NCI-H2196 treated with DMSO at 0.1 percent for 48 hours (cell line): ENCODE data around the gene CCDC30.
"Not testable (repeated sequence)": the region's sequence is repeated elsewhere in the genome, so short reads cannot be mapped to it uniquely, and the experiment has no call there.

ENCODE experiments used
- DNase-seq: peaks from one replicate; lab custom pipeline; 2025; ENCODE audit not compliant: unreplicated experiment; lab: John Stamatoyannopoulos, UW

Gene CCDC30

DNA sequence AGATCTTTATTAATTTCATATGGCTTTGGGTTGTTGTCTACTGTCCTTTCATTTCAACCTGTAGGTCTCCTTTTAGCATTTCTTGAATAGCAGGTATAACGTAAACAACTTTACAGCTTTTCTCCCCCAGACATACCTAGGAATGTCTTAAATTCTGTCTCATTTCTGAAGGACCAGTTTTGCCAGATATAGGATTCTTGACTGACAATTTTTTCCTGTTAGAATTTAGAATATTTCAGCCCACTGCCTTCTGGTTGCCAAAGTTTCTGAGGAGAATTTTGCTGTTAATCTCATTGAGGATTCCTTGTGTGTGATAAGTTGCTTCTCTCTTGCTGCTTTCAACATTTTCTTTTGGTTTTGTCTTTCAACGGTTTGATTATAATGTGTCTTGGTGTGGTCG lies 60.1 kb downstream of the CCDC30 start:
- DNase-seq = no peak

DNA sequence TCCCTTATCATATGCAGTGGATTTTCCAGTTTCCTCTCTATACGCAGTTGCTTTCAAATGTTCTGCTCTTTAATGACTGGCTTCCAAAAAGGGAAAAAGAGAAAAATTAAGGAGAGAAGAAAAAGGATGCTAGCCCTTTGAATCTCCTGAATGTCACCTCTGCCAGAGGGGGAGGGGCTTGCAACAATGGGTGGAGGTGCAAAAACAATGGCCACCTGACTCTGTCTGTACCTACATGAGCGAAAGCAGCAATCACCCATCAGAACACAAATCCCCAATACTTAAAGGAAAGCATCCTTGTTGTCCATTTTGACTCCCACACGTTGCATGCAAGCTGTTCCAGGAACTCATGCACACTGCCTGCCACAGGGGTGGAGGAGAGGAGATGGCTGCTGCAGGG lies 61.2 kb downstream of the CCDC30 start:
- DNase-seq = no peak

DNA sequence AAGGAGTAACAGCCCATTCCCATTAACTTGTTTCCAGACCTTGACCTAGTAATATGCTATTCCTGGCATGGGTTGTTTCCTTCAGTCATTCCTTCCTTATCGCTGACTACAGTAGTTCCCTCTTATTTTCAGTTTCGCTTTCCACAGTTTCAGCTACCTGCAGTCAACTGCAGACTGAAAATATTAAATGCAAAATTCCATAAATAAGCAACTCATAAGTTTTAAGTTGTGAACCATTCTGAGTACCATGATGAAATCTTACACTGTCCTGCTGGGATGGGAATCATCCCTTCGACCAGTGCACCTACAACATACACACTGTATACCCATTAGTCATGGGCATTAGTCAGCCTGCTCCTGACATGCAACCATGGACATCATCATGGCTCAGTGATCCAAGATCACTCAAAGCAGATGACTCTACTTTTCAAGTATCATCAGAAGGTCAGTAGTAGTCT lies 66.7 kb downstream of the CCDC30 start:
- no peak for DNase-seq

DNA sequence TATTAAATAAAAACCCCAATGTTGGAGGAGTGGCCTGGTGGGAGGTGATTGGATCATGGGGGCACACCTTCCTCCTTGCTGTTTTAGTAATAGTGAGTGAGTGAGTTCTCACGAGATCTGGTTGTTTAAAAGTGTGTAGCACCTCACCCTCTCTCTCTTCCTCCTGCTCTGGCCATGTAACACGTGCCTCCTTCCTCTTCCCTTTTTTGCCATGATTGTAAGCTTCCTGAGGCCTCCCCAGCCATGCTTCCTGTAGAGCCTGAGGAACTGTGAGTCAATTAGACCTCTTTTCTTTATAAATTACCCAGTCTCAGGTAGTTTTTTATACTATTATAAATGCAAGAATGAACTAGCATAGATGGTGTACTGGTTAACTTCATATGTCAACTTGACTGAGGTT lies 68.0 kb downstream of the CCDC30 start:
- DNase-seq = no peak

DNA sequence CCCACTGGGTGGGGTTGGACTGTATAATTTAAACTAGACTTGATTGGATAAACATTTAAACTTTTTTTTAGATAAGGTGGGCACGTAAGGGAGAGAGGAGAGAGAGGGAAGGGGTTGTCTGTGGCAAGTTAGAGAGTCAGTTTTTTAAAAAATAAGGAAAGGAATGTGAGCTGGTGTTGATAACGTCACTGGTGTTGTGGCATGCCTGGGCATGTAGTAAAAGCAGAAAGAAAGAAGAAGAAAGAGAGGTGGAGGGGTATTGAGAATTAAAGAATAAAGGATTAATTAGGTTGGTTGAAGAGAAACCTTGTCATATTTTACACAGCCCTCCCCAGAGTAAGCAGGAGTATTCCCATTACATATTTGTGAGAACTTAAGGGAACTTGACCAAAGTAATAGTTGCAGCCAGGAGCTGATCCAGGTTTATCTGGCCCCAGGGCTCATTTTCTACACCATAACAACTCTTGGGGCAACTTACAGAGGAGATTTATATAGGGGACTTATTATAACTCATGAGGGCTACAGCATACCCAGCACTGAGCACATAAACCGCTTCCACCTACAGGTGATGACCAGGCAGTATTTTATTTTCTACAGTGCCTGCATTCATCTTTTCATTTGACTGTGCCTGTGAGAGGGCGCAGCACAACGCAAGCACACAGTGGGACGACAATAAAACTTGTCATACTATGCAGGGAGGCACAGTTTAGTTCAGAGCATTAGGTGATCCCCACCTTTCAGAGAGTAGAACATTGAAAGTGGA lies 70.2 kb downstream of the CCDC30 start:
- no peak for DNase-seq

DNA sequence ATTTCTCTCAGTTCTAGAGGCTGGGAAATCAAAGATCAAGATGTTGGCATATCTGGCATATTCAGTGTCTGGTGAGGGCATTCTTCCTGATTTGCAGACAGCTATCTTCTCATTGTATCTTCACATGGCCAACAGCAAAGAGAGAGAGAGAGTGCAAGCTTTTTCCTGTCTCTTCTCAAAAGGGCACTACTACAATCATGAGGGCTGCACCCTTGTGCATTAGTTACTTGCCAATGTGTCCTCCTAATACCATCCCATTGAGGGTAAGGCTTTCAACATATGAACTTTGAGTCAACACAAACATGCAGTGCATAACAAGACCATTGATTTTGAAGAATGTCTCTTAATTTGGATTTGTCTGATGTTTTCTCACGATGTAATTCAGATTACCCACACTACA lies 78.0 kb downstream of the CCDC30 start:
- DNase-seq = no peak

DNA sequence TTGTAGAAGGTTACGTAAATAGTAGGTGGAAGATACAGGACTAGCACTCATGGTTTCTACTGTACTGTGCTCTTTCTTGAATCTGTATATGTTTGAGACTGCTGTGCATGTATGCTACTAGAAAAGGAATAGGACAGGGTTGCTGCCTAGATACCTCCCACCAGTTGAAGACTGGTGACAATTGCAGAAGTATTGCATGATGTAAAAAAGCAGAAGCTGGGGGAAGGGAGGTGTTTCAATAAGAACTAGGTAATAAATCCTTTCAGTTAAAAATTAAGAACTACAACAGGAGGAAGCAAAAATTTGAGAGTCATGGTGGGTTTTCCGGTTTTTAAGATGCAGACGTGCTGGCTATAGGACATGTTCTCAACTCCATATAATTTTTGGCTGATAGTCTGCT lies 88.1 kb downstream of the CCDC30 start:
- no peak for DNase-seq

DNA sequence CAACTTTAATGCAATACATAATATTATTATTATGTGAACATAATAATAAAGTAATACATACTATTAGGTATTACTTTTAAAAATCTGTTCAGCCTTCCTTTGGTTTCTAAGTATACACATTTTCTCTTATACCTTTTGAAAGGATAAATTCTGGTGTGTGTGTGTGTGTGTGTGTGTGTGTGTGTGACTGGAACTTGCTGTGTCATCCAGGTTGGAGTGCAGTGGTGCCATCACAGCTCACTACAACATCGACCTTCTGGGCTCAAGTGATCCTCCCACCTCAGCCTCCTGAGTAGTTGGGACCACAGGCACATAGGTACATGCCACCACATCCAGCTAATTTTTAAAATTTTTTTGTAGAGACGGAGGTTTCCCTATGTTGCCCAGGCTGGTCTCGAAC lies 88.5 kb downstream of the CCDC30 start:
- no peak for DNase-seq

DNA sequence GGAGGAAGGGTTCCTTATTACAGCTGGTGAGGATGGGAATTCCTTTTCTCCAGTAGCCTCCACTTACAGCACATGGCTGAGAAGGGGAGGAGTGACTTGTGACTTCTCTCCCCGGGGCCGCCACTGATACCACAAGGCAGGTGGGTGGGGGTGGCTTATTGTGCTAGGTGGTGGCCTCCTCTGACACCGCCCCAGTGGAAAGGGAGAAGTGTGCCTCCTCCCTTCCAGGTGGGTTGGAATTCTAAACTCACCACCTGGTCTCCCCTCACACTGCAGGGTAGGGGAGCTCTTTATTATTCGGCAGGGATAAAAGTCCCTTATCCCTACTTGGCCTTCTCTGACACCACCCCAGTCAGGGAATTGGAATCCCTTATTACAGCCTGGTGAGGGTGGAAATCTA lies 89.5 kb downstream of the CCDC30 start:
- no peak for DNase-seq

DNA sequence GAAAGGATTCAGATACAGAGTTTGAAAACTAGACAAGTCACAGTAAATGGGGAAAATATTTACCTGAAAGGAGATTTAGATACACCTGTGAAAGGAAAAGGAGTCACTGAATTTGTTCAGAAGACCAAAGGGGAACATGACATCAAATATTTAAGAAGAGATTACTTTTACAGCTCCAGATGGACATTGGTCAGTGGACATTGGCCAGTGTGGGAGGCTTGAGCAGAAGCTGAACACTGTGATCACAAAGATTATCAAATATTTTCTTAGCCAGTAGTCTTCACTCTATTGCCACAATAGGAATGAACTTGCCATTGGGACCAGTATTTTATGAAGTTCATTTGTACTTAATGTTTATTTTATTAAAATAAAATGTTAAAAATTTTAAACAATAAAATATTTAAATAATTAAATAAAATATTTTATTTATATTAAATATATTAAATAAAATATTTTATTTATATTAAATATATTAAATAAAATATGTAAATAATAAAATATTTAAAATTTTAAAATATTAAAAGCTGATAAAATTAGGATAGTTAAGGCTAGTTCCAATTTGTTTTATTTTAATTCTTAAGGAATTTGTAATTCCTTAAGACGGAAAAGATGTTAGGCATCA lies 94.3 kb downstream of the CCDC30 start:
- no peak for DNase-seq

DNA sequence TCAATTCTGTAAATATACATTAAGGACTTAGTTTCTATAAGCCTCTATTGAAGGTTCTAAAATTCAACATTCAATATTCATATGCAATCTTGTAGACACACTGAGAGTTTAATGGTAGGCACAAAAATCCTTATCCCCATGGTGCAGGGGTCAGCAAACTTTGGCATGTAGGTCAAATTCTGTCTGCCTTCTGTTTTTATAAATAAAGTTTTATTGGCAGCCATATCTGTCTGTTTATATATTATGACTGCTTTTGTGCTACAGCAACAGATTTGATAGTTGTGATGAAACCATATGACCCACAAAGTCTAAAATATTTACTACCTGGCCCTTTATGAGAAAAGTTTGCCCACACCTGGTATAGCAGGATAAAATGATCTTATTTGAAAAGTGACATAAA lies 104.0 kb downstream of the CCDC30 start:
- no peak for DNase-seq

DNA sequence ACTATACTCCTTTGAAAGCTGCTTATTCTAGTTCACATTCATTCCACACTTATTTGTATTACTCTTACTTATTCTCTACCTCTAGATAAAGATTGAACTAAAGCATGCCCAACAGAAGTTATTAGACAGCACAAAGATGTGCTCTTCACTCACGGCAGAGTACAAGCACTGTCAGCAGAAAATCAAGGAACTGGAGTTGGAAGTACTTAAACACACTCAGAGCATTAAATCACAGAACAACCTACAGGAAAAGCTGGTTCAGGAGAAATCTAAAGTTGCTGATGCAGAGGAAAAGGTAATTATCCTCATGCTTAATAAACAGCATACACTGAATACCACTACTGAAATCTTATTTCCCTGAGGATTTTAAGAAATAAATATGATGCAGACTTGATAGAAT lies 113.8 kb downstream of the CCDC30 start:
- DNase-seq = no peak

DNA sequence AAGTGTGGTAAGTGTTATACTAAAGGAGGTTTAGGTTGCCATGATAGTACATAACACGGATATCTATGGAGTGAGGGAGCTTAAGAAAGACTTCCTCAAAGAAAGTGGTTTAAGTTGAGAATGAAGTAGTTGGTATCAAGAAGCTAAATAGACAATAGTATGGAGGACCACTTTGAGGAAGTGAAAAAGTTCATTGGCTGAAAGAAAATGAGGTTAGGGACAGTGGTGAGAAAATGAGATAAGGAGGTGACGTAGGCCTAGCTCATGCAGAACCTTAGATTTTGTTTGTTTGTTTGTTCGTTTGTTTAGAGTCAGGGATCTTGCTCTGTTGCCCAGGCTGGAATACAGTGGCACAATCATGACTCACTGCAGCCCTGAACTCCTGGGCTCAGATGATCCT lies 122.9 kb downstream of the CCDC30 start:
- no peak for DNase-seq

DNA sequence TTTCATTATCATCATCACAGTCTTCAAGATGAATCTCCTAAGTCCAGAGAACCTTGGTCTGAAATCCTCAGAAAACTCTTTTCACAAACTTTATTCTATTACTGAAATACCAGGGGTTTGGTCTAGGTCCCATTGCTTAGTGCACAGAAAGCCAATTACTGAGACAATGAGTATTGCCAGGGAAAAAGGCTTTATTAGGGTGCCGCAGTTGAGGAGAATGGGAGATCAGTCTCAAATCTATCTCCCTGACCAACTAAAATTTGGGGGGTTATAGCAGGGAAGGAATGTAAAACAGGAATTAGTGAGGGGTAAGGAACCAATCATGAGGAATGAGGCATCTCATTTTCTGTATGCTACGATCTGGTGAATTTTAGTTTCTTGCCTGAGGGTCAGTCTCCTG lies 124.7 kb downstream of the CCDC30 start:
- no peak for DNase-seq

DNA sequence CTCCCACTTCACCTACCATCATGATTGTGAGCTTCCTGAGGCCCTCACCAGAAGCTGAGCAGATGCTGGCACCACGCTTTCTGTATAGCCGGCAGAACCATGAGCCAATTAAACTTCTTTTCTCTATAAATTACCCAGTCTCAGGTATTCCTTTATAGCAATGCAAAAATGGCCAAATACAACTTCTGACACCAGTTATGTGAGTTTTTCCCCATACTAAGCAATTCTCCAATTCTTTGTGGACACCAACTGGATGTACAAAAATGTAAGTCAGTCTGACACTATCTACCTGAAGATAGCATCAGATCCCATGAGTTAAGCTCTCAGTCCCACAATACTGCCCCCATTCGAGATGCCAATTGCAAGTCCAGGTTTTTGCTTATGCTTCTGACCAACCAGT lies 129.7 kb downstream of the CCDC30 start:
- DNase-seq = no peak

DNA sequence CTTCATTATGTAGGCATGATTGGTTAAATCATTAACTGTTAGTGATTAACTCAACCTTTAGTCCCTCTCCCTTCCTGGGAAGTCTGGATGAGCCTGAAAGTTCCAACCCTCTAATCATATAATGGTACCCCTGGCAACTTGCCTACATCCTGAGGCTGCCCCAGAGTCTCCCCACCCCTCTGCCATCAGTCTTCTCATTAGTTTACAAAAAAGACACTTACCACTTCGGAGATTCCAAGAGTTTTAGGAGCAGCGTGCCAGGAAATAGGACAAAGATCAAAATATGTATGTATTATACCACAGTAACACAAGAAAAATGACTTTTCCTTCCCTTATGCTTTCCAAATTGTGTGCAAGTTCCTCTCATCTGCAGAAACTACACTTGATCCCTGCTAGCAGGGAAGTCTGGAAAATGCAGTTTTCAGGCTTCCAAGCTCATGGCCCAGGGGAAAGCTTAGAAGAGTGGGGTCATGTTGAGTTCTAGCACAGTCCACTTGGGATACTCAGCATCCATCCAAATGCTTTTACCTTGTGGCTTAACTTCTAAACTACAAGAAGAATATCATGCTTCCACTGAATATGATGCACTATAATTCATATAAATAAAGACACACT lies 130.5 kb downstream of the CCDC30 start:
- no peak for DNase-seq

DNA sequence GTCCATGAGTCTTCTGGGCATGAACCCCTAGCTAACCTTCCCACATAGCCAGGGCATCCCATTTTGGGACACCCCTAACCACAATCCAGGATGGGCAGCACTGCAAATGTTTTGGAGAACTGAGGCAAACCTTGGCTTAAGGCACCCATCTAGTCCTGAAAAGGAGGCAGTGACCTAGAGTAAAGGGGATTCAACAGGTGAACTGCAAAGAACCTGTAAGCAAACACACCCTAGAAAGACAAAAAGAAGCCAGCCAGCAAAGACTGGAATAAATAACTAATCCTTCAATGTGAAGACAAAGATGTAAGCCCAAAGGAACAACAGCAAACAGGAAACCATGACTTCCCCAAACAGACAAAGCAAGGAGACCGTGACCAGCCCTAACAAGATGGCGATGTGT lies 138.4 kb downstream of the CCDC30 start:
- DNase-seq = no peak

DNA sequence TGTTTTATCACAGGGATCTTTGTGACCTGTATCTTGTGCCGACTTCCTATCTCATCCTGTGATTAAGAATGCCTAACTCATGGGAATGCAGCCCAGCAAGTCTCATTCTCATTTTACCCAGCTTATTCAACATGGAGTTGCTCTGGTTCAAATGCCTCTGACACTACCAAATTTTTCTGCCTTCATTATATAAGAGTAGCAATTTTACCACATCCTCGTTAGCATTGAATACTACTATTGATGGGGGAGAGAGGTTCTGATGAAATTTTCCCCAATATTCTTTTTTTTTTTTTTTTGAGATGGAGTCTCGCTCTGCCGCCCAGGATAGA lies 150.7 kb downstream of the CCDC30 start:
- no peak for DNase-seq

DNA sequence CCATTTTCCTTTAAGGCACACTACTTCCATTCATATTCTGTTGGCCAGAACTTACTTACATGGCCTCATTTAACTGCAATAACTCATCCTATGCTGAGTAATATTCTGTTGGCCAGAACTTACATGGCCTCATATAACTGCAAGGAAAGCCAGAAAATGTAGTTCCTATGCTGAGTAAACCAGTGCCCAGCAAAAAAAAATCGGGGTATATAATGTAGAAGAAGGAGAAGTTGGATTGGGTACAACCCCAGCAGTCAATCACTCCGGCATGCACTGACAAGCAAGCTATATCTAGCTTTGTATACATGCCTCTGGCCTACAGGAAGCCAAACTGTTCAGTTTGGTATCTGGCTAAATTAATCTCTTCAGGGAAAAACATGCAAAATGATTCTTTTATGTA lies 155.8 kb downstream of the CCDC30 start:
- DNase-seq = no peak

DNA sequence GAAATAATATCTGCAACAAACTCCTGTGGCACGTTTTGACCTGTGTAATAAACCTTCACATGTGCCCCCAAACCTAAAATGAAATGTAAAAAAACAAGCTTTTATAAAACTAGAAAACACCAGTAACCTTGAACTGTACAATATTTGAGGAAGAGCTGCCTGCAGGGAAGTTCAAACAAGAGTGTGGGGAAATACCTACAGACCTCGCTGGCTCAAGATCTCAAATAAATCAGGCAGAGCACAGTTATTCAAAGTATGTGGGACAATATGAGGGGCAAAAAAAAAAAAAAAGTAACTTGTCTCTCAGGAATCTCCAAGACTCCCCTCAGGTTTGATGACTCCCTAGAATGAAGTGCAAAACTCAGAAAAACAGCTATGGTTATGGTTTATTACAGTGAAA lies 157.2 kb downstream of the CCDC30 start:
- DNase-seq = no peak

DNA sequence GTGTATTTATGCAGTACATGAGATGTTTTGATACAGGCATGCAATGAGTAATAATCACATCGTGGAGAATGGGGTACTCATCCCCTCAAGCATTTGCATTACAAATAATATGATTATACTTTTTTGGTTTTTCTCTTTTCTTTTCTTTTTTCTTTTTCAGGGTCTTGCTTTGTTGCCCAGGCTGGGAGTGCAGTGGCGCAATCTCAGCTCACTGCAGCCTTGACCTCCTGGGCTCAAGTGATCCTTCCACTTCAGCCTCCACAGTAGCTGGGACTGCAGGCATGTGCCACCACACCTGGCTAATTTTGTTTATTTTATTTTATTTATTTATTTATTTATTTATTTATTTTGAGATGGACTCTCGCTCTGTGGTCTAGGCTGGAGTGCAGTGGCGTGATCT lies 158.1 kb downstream of the CCDC30 start:
- DNase-seq = not testable (repeated sequence)

DNA sequence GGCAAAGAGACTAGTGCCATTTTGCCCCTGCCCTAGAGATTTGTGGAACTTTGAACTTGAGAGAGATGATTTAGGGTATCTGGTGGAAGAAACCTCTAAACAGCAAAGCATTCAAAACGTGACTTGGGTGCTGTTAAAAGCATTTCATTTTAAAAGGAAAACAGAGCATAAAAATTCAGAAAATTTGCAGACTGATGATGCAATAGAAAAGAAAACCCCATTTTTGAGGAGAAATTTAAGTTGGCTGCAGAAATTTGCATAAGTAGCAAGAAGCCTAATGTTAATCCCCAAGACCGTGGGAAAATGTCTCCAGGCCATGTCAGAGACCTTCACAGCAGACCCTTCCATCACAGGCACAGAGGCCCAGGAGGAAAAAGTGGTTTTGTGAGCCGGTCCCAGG lies 164.1 kb downstream of the CCDC30 start:
- not testable (repeated sequence) for DNase-seq

DNA sequence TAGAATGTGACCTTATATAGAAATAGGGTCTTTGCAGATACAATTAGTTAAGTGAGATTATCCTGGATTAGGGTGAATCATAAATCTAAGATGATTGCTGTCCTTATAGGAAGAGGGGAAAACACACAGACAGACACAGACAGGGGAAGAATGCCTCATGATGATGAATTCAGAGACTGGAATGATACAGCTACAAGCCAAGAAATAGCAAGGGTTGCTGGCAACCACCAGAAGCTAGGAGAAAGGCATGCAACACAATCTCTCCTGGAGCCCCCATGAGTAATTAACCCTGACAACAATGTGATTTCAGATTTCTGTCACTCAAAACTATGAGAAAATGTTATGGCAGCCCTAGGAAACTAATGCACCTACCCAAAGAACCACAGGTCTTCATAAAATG lies 176.0 kb downstream of the CCDC30 start:
- no peak for DNase-seq
